NCI-H1417 (cell line): ENCODE results near the gene UNC13A.
A peak's percentile ranks its signal among the peaks of the same experiment; 100 is the strongest.

ENCODE experiments used
- DNase-seq, 3 experiments: peaks; one replicate each; lab custom pipeline; 2025; lab: John Stamatoyannopoulos, UW

Gene UNC13A

DNA sequence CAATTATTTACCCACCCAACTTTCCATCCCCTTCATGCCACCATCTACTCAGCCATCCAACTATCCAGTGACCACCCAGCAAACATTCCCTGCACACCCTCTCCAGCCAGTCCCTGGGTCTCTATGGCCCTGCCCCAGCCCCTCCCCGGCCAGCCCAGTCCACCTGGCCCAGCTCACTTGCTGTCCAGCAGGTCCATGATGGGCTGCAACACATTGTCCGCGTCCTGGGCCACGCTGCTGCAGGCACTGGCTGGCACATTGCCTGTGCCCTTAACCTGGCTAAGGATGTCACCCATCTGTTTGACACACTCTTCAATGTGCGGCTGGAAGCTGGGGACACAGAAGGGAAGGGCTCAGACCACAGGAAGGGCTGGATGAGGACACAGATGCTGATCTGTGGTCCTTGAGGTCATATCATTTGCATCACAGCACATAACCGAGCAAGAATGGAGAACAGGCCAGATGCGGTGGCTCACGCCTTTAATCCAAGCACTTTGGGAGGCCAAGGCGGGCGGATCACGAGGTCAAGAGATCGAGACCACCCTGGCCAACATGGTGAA lies 61.6 kb downstream of the UNC13A start:
- no peak for DNase-seq

DNA sequence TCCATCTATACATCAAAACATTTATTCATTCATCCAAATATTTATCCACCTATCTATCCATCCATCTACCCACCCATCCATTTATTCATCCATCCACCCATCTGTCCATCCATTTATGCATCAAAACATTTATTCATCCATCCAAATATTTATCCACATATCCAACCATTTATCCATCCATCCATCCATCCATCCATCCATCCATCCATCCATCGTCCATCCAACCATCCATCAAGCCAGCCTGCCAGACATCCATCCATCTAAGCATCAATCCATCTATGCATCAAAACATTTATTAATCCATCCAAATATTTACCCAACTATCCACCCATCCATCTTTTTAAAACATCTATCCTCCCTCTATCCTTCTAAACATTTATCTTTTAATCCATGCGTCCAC lies 62.2 kb downstream of the UNC13A start:
- DNase-seq, result no peak

DNA sequence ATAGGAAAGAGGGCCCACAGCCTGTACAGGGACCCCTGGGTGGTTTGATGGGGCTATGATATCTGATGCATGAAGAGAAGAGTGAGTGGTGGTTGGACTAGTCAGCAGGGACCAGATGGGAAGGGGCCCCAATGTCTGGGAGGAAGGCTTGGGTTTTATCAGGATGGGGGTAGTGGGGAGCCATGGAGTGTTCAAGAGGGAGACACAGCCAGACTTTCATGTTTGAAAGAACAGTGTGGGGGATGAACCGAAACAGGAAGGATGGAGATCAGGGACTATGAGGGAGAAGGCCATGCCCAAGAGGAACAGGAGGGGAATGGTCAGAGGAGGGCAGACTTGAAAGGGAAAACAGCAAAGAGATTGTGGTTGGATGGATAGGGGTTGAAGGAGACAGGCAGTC lies 63.1 kb downstream of the UNC13A start:
- no peak for DNase-seq

DNA sequence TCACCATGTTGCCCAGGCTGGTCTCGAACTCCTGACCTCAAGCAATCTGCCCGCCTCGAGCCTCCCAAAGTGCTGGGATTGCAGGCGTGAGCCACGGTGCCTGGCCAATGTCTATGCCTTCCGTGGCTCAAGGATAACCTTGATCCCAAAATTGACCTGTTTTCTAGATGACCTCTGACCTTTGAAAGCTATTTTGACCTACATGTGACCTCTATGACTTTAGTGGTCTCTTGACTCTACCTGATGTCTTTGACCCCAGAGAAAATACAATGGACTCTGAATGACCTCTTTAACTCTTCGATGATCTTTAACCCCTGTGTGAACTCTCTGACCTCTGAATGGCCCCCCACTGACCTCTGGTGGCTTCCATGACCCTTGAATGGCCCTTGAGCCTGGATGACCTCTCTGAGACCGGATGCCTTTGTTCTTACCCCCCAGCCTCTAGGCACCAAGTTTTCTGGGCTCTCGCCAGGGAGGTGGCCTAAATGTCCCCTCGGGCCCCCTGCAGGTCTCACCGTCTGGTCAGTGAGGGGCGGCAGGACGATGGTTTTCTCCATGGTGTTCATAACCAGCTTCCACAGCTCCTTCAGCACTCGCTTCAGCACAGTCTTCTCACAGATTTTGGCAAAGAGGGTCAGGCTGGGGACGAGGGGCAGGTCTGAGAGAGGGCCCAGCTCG lies 63.7 kb downstream of the UNC13A start:
- no peak for DNase-seq

DNA sequence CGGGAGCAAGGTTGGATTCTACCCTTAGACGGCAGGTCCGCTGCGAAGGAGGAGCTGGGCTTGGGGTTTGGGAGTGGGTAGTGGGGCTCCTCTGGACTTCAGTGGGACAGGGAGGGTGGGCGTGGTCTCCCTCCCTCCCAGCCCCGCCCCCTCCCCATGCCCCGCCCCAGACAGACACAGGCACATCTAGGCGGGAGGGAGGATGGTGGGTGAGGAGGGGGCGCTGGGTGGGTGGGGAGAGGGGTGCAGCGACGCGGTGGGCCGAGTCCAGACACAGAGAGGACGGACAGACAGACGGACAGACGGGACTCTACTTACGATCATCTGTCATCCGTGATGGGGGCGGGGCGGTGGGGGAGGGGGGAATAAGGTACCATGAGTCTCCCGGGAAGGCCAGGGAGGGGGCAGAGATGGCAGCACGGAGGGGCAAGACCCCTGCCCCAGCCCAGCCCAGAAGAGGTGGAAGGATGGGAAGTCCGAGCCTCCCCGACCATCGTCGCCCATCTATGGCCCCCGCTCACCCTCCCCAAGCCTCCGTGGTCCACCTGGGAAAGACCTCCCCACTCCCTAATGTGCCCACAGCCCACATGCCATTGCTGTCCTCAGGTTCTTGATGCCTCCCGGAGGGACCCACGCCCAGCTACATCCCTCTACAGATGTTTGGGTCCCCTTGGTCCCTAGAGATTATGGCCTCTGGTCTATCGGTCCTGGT lies 64.8 kb downstream of the UNC13A start:
- DNase-seq, result no peak

DNA sequence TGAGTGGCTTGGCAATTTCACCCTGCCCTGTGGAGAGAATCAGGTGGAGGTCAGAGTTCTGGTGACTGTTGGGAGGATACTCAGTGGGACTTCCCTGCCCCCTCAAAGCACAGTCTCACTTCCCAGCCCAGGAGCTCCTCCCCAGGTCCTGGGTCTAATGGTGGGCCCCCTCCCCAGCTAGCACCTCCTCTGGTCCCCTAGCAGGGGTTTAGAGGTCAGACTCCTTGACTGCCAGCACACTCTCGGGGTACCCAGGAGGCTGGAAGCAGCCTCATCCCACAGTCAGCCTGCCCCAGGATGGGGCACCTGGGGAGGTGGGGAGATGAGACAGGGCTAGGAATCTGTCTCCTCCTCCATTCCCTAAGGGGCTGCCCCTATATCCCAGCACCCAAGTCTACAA lies 67.5 kb downstream of the UNC13A start:
- no peak for DNase-seq

DNA sequence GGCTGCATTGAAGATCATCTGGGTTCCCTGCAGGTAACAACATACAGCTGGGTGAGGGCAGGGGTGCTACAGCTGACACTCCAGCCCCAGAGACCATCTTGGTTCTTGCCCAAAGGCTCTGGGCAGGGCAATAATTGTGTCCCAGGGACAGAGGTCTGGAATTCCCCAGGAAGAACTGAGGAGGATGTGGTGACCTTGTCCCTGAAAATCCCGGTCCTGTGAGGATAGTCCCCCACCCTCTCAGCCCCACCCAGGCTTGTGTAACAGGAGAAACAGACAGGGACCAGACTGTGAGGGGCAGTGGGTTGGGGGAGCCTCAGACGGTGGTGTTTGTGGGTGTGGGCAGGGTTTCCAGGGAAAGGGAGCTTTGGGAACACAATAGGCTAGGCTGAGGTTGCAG lies 69.2 kb downstream of the UNC13A start:
- no peak for DNase-seq

DNA sequence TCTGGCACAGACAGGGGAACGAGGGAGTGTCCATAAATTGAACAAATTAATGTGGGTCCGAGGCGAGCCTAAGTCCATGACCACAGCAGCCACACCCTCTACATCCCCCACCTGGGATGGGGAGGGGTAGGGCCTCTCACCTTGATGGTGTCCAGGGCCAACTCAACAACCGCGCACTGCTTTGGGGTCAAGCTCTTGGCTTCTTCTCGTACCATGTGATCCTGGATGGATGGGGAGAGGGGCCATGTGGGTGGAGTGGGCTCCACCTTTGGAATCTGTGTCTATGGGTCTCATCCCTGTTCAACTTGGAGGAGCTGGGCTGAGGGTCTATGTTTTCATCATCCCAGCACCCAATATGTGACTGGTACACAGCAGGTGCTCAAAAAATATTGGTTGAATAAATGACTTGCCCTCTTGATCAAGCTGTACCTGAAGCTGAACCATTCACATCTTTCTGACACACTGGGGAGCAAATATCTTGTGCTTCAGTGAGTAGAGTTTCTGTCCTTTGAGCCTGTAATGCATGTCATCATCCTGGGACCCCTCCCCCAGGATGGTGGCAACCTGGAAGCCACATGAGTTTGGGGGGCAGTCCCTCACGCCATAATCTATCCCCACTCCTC lies 69.8 kb downstream of the UNC13A start:
- no peak for DNase-seq

DNA sequence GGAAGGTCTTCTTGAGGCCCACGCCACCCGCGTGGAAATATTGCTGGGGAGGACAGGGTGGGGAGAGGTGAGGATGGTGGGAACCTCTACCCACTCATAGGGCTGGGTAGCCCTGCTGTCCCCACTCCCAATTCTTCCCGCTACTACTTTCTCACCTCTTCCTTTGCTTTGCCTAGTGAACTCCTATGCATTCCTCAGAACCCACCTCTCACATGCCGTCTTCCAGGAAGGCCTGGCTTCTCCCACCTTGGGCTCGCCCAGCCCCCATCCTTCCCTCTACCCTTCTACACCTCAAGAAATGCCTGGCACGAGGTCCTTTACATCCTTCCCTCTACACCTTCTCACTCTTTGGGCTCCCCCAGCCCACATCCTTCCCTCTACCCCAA lies 70.4 kb downstream of the UNC13A start:
- no peak for DNase-seq

DNA sequence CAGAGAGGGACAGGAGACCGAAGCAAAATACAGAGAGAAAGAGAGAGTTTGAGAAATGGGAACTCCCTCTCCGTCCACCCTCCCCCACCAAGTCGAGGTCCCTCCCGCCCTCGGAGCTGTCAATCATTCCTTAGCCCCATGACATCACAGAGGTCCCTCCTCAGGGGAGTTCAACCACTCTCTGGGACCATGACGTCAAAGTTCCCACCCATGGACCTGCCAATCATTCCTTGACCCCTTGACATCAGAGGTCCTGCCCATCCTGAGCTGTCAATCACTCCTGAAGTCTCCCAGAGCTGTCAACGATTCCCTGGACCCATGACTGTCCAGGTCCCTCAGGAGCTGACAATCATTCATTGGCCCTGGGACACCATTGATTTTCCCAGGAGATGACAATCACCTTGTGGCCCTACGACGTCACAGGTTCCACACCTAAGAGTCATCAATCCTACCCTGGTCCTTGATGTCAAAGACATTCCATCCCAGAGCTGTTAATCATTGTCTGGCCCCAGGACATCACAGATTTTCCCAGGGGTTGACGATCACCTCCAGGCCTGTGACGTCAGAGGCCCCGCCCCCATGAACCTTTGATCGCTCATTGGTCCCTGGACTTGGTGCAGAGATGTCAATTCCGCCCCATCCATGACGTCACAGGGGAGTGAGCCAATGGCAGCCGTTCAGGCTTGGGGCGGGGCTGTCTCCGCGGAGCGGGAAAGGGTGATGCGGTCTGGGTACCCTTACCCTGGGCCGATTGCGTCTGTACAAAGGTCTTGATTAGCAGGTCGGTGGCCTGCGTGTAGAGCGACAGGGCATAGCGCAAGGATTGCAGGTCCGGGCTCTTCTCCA lies 71.0 kb downstream of the UNC13A start:
- DNase-seq, result no peak

DNA sequence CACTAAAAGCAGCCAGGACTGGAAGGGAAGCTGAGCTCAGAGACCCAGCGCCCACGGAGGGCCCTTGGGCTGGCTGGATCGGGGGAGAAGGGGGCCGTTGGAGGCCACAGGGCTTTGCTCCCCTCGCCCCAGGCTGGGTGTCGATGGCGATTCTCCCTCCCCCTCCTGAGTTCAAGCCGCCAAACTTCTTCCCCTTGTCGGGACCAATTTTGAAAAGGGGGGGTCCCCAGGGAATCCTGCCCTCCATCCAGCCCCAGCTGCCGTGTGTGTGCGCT lies 71.5 kb downstream of the UNC13A start:
- DNase-seq, result no peak

DNA sequence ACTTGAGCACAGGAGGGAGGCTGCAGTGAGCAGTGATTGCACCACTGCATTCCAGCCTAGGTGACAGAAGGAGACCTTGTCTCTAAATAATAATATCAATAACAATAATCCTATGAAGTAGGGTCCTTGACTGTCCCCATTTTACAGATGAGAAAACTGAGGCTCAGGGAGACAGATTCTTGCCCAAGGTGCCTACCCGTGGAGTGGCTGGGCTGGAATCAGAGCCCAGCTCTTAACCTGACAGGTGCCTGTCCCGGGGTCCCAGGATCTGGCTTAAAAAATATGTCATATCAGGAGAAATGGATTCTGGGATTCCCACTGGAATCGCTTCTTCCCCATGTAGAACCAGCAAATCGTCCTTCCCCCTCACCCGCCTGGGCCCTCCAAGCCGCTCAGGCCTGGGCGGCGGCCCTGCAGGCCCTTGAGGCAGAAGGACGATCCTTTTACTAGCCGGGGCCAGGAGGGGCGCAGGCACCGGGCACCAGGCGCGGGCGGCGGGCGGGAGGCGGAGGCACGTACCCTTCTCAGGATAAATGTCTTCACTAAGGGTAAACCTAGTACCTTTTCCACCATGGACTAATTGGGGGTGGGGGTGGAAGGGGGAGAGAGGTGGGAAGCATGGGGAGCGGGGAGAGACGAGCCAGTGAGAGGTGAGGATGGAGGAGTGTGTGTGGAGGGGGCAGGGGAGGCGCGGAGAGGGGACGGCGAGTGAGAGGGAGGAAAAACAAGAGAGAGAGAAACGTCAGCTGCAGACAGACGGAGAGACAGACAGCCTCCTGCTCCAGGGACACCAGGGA lies 72.1 kb downstream of the UNC13A start:
- no peak for DNase-seq

DNA sequence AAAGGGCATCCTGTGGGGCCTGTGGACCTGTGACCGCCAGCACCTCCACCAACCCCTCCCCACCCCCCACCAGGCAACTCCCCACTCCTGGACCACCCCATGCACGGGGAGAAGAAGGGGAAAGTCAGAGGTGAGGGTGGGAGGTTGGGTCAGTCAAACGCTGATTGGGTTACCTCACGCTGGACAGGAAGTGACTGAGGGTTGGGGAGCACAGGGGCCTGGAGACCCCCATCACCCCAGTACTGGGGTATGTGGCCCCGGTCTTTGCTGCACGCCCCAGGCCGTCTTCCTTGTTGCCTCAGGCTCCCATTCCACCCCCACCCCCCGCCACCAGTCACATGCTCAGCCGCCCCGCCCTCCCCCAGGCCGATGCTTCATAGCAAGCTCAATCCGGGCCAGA lies 73.7 kb downstream of the UNC13A start:
- no peak for DNase-seq

DNA sequence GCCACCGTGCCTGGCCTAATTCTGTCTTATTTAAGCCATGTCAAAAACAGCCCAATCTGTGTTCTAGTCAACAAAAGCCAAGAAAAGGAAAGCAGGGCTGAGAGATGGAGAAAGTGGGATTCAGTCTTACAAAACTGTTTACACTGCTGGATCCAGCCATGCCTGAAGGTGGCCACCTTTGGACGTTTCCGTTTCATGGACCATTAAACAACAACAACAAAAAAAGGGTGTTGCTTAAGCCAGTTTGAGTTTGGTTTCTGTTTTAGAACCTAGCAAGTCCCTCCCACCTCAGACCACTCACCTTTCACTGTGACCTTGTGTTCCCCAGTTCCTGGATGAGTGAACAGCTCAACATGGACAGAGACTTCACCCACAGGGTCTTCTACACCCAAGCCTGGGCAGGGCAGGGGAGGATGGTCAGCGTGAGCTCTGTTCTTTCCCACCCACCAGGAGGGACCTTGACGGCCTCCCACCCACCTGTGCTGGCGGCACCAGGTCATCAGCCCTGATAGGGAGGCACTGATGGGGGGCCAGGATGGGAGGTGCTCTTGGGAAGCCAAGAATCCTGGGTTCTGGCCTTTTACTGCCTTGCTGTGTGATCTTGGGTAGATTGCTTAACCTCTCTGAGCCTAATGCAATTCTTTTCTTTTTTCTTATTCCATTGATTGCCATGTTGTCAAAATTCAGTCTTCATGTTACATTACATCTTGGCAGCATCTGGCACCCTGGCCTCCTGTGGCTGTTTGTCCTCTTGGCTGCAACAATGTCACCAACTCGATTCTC lies 76.5 kb downstream of the UNC13A start:
- no peak for DNase-seq

DNA sequence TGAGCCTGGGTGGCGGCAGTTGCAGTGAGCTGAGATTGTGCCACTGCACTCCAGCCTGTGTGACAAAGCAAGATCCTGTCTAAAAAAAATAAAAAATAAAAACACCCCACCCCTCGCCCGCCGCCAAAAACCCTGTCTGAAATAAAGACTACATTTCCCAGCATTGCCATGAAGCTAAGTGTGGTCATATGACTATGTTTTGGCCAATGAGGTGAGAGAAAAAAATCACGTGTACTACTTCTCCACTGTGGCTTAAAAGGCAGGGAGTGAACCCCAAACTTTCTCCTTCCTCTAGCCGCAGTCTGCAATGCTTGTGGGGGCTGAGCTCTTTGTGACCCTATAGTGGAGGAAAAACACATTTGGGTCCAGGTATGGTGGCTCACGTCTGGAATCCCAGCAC lies 77.8 kb downstream of the UNC13A start:
- DNase-seq, result no peak

DNA sequence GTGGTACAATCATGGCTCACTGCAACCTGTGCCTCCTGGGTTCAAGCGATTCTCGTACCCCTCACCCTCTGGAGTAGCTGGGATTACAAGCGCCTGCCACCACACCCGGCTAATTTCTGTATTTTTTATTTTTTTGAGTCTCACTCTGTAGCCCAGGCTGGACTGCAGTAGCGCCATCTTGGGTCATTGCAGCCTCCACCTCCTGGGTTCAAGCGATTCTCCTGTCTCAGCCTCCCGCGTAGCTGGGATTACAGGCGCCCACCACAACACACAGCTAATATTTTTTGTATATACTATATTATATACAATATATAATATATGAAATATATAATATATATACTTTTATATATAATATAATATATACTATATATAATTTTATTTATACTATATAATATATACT lies 80.2 kb downstream of the UNC13A start:
- no peak for DNase-seq

DNA sequence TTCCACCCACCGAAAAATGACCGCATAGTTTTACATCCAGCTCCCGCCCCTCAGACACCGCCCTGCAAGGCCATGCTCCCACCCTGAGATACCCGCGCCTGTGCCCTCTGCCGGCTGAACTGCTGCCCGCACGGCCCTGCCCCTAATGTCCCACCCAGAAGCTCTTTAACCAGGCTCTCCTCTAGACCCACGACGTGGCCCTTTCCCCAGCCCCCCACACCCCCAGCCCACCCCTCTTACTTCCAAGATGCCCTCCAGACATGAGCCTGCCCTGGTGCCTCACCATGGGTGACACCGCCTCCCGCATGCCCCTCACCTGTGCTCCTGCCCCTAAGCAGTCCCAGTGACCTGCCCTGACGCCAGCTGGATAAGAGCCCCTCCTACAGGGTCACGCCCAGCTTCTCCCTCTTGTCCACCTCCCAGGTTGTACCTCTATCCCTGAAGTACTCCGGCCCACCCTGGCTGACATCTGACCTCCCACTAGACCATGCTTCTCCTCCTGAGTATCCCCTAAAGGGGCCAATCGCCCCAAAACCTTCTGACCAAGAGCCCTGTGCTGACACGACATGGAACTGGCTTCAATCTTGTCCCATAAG lies 81.5 kb downstream of the UNC13A start:
- DNase-seq, result no peak

DNA sequence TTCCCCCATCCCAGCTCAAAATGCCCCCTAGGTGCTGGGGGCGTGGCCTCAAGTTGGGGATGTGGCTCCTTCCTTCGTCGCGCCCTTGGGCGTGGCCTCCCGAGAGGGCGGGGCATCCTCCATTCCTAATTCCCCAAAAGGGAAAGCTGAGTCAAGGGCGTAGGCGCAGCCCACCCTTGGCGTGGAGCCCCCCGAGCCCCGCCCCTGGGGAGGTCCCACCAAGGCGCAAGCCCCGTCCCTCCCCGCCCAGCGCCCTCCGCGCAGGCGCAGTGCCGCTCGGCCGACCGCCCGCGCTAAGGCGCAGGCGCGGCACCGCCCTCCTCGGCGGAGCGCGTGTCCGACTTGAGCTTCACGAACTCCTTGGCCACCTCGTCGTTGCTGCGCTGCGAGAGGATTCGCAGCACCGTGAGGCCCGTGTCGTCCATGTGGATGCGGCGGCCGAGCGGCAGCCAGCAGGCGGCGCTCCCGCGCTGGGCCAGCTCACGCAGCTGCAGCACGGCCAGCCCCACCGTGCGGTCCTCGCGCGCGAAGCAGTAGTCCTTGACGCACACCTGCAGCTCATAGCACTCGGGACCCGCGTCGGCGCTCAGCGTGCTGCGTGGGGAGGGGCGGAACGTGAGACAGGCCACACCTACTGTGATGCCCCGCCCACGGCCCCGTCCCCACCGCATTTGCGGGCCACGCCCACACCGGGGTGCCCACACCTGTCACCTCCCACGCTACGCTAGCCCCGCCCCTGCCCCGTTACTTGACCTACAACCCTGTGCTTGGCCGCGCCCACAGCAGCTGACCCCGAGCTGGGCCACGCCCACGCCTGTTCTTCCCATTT lies 82.2 kb downstream of the UNC13A start:
- DNase-seq, result peak; percentile 84 to 99 (median 98)

DNA sequence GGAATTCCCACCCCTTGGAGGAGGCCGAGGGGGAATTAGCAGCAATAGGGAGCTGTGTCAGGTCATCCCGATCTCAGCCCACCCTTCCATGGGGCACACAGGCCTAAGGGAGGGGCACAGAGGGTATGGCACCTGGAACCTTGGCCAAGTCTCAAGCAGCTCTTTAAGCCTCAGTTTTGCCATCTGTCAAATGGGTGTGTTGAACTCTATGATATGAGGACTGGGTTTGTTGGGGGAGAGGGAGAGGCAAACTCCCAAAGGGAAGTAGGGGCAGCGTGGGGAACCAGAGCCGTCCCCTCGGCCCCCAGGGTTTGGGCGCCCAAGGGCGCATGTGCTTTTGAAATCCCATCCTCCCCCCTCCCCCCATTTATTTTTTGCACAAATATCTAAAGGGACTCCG lies 83.0 kb downstream of the UNC13A start:
- DNase-seq, result no peak
